Umbilical cord (tissue), 2 donors: ENCODE data around the gene RPL29. TPM values are rescaled to one million over a fixed set of nuclear protein-coding genes. Genes with fewer than 3 reads are reported as not detected.
A peak's percentile ranks its signal among the peaks of the same experiment; 100 is the strongest.

Experiments used
- DNase-seq: peaks from one replicate; pipeline ENCODE4 v3.0.0-alpha.2; 2015; ENCODE audit warnings: low spot score
- total RNA-seq: library from RNA; depleted of rRNA; stranded (reverse); fragments of >200 nt; gene quantifications from one replicate; pipeline ENCODE4 v1.2.3, GENCODE V29; 2014; ENCODE audit warnings: low replicate concordance; ENCODE audit not compliant: insufficient read depth

Gene RPL29
- total RNA-seq, 1 donor from 2014 or later = 786 TPM

DNA sequence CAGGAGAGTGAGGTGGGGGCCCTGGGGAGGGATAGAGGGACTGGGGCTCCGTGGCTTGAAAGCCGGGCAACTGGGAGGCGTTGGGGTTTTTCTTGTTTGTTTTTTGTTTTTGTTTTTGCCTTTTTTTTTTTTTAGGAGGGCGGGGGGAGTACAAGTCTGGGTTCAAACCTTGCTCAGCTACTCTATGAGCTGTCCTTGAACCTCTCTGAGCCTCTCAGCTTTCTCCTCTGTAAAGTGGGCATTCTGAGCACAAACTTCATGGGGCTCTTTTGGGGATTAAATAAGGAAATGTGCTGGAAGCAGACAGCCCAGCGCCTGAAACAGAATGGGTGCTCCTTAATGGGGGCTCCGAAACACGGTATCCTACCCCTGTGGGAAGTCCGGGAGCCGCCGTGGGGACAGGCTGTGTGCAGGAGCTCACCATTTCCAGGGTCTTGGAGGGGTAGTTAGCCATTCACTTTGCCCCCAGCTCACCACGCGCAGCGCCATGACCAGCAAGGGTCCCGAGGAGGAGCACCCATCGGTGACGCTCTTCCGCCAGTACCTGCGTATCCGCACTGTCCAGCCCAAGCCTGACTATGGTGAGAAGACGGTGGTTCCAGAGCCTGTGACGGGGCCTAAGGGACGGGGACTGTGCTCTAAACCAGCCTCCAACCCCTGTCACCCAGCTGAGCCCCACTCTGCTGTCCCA lies 12.0 kb downstream of the RPL29 start:
- DNase-seq = no peak

DNA sequence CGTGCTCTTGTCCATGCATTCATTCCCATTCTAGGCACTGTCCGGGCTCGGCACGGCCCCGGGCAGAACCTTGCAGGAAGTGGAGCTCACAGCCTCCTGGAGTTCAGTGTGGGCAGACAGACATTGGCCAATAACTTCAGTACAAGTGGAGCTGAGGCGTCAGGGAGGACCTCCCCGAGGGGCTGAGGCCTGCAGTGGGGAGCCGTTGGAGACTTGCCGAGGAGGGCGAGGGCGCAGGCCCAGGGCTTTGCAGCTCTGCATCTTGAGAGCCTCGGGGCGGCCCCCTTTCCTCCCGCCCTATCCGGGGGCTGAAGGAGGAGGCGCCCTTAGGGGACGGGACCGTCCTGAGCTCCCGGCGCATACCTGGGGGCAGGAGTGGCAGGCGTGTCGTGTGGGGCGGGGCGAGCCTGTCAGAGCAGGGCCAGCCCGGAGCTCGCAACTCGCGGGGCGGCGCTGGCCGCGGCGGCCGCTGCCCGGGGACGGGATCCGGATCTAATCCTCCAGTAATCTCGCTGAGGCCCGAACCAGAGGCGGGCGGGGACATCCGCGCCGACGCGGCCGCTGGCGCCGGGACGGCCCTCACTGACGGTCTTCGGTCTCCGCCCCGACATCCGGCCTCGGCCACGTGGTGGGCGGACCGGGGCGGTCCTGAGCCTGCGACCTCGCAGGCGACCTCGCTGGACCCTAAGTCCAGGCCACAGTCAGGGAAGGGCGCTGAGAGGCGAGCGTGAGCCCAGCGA lies 12.7 kb downstream of the RPL29 start, which contains the start of gene ACY1:
Gene ACY1 (plus strand): TSS at position 698 of the 740 bp plus-strand sequence. CDS start 530 bp downstream, outside the sequence.
- DNase-seq = peak; percentile 92

GRCh38 chr3:51982352-51982837 lies 13.3 kb downstream of the RPL29 start:
- no peak for DNase-seq

DNA sequence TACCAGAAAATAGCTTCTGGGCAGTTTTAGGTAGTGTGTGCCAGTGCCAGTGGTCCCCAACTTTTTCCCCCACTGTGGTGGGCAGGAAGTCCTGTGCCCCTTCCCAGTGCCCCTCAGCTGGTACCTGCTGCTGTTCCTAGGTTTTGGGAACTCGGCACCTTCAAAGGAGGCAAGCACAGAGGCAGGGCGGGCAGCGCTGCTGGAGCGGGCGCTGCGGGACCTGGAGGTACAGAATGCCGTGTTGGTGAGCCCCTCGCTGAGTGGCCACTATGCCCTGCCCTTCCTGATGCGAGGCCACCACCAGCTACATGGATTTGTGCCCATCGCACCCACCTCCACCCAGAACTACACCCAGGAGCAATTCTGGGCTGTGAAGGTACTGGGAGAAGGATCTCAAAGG lies 15.4 kb downstream of the RPL29 start:
- DNase-seq = no peak

- no peak for DNase-seq
Observed at GRCh38 chr3:51978143-51978502, 17.6 kb downstream of the RPL29 start.

- no peak for DNase-seq
Observed at GRCh38 chr3:51977446-51978142, 18.1 kb downstream of the RPL29 start.

DNA sequence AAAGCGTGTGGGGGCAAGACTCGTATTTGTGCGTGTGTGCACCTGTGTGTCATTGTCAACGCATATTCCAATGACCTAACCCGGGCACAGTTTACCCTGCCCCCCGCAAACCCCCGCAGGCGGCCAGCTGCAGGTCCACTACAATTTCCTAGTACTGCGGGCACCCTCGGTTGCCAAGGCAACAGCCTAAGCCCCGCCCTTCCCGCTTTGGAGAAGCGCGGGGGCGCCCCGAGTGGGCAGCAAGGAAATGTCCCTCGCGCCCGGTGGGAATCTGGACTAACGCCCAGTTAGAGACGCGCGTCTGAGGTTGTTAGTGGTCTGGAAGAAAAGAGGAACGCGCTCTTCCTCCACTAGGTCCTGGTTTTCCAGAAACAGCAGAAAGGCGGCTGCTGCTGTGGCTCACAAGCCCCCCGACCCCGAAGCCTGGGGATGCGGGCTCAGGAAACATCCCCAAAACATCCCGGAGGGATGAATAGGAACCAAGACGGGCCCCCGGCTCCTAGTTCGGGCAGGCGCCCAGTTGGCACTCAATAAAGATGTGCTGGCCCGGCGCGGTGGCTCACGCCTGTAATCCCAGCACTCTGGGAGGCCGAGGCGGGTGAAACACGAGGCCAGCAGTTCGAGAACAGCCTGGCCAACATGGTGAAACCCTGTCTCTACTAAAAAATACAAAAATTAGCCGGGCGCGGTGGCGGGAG lies 19.7 kb downstream of the RPL29 start:
- DNase-seq = peak; percentile 79

GRCh38 chr3:51974963-51975851 lies 20.5 kb downstream of the RPL29 start, which contains the start of gene ABHD14A:
ABHD14A (plus strand) TSS chr3:51975064; CDS start chr3:51975136, 72 bp downstream.
- DNase-seq = peak; percentile 86

- no peak for DNase-seq
Observed at GRCh38 chr3:51974277-51974962, 21.3 kb downstream of the RPL29 start.

DNA sequence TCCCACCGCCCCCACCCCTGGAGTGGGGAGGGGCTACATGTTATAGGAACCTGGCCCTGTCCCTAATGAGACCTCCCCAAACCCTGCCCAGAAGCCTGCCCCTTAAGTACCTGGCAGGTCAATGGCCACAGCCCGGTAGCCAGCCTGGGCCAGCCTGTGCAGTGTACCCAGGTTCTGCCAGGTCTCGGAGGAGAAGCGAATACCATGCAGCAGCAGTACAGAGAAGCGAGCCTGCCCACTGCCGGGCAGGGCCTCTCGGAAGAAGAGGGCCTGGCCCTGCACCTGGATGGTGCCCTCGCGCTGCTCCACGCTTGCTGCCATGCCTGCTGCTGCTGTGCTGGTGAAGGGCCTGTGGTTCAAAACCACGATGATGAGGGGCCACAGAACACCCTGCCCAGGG lies 24.3 kb downstream of the RPL29 start:
- DNase-seq = no peak

- DNase-seq = no peak
Observed at GRCh38 chr3:51970606-51971300, 24.9 kb downstream of the RPL29 start.

- DNase-seq = no peak
Observed at GRCh38 chr3:51969841-51970240, 25.9 kb downstream of the RPL29 start.

DNA sequence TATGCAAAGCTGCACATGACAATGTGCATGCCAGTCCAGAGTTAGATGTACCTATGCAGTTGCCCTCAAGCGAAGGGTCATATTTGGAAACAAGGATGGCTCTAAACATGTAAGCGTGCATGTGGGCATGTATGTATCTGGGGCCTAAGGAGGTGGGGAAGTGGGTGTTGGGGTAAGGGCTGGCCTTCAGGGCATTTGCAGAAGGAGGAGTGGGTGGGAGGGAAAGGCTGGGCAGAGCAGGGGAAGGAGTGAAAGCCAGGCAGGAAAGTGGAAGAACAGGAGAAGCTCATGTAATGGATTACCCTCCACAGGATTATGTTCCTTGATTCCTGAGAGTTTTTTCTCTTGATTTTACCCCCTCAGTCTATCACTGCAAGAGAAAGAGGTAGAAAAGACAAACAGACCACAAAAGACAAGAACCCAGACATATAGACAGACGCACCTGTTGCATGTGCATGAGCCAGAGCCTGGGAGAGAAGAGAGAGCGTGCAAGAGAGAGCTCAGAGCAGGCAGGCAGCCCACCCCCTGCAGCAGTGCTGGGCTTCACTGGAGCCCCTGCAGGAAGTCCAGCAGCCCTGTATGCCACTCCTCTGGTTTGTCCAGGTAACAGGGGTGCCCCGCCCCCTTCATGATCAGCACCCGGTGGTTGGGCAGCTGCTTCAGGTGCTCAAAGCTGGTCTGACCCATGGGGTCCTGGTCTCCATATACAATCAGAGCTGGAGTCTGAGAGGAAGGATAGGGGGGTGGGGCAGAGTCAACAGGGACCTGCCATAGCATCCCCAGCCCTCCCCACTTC lies 26.6 kb downstream of the RPL29 start:
- DNase-seq = no peak

DNA sequence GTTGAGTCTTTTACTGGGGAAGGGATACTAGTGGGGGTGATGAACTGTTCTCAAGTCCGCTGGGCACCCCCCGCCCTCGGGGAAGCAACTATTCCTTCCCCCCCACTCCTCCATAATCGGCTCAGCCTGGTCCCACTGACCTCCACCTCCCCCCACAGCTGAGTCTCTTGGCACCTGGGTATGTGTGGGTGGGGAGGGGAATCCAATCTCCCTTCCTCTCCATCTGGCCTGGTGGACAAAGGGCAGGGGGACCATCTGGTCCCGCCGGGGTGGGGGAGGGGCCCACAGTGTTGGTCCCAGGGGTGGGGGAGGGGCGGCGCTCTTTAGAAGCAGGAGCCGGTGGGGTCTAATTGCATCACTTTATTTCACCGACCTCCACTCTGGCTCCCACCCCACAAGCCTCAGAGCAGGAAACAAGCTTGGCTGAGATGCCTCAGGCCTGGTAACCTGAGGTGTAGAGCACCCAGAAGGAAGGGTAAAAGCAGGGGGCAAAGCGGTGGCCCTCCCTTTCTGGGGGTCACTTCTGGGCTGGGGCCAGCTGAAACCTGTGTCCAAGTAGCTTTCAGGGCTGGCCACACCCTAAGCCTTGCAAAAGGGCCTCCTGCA lies 27.4 kb downstream of the RPL29 start:
- peak; percentile 36 for DNase-seq

DNA sequence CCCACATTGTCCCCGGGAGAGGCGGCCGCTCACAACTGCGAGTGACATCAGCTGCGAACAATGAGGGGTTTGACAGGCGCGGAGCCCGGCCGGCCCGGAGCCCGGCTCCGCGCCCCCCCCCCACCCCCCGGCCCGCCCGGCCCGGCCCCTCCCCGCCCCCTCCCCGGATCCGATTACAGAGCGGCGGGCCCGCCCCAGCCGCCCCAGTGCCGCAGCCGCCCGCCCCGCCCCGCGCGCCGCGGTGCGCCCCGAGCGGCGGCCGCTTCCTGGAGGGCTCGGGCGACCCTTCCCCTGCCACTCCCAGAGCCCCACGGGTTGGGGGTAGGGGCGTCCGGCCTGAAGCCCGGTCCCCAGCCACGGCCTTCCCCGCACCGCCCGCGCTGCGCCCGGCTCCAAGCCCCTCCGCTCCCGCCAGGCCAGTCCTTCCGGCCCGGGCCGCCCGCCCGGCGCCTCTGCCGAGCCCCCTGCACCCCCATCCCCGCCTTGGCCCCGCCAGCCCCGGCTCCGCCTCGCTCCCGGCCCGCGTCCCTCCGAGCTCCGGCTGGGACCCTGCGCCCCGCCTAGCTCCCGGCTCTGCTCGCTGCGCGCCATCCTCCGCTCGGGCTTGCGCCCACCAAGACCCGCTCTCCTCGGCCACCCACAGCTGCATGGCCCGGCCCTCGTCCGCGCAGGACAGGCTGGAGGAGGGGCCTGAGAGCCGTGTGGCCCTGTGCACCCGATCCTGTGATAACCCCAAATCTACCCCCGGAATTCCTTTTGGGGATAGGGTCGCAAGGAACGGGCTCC lies 28.1 kb downstream of the RPL29 start, which contains the start of gene PCBP4:
Gene PCBP4 (minus strand): TSS at position 71 of the 786 bp plus-strand sequence. CDS start 6,214 bp downstream, outside the sequence.
- peak; percentile 52 for DNase-seq

DNA sequence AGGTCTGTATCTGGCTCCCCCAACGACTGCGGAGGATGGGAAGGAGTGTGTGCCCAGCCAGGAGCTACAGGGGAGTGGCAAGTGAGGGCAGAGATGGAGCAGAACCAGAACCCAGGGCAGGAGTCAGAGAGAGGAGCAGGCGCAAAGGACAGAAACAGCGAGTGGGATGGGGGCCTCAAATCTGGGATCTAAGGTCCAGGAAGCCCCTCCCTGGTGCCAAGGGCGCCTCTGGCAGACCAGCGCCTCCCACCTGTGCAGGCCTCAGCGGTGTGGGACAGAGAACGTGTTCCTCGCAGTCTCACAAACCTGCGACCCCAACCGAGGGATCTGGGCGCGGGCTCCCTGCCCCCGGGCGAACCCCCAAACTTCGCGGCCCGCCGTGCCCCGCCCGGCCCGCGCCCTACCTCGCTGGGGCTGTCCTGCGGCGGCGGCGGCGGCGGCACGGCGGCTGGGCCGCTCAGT lies 28.7 kb downstream of the RPL29 start:
- no peak for DNase-seq

DNA sequence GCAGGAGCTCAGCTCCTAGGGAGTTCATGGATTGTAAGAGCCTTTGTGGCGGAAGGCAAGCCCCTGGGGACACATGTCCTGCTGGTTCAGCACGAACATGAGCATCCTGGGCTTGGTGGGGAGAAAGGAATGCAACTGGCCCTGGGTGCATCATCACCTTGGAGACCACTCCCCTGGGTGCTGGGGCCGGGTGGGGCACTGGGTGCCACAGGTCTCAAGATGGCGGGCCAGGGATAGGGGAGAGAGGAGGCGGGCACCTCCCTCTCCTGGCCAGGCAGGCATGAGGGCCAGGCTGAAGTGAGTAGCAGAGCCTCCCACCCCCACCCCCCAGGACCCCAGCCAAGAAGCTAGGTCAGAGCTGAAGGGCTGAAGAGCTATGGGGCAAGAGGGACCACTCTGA lies 29.2 kb downstream of the RPL29 start:
- DNase-seq = no peak
